K562 (cell line): ENCODE results near the gene UBL7. TPM values are rescaled to one million over a fixed set of nuclear protein-coding genes. Genes with fewer than 3 reads are reported as not detected.

Source experiments
- C11orf30 ChIP-seq: fragments of 450-650 bp; IDR thresholded peaks from 2 replicates; pipeline ENCODE4 v1.6.1; 2016; ENCODE audit warnings: low read depth, mild to moderate bottlenecking
- CBX3 ChIP-seq, 2 experiments: IDR thresholded peaks; 1 replicate in 1 of 2; 2 replicates in 1 of 2; pipeline ENCODE4 v1.6.1; 2012; ENCODE audit warnings: inconsistent platforms in 2 of 2, low read length in 2 of 2, borderline replicate concordance in 1 of 2, control low read depth in 1 of 2
- DIDO1 ChIP-seq: fragments of 450-650 bp; IDR thresholded peaks from 2 replicates; pipeline ENCODE4 v1.6.1; 2016; ENCODE audit warnings: low read depth, missing biosample characterization, missing genetic modification characterization
- HCFC1 ChIP-seq: IDR thresholded peaks from 2 replicates; pipeline ENCODE4 v1.6.1; 2012; ENCODE audit warnings: low read depth, low read length, improper control_type of control experiment
- KAT7 ChIP-seq: sonication (generic); formaldehyde crosslinking; IDR thresholded peaks from 2 replicates; pipeline ENCODE4 v1.8.0; 2022; ENCODE audit warnings: missing genetic modification reagents, mild to moderate bottlenecking, borderline replicate concordance
- L3MBTL2 ChIP-seq: fragments of 450-650 bp; IDR thresholded peaks from 2 replicates; pipeline ENCODE4 v1.6.1; 2016; ENCODE audit warnings: mild to moderate bottlenecking, moderate library complexity
- NEUROD1 ChIP-seq: fragments of 150-350 bp; IDR thresholded peaks from 2 replicates; pipeline ENCODE4 v1.6.1; 2014; ENCODE audit warnings: borderline replicate concordance, low read length, low read depth; ENCODE audit not compliant: partially characterized antibody
- NR2C1 ChIP-seq, 2 experiments: fragments of 450-650 bp; IDR thresholded peaks; 2 replicates each; pipeline ENCODE4 v1.6.1; 2017; ENCODE audit warnings: mild to moderate bottlenecking in 2 of 2, antibody characterized with exemption in 1 of 2, inconsistent platforms in 1 of 2, missing compliant biosample characterization in 1 of 2, missing genetic modification characterization in 1 of 2
- PCBP1 ChIP-seq: fragments of 200-400 bp; formaldehyde crosslinking; IDR thresholded peaks from 2 replicates; pipeline ENCODE4 v1.6.1; 2018; ENCODE audit warnings: mild to moderate bottlenecking, low read depth, low read length; ENCODE audit not compliant: poor library complexity, severe bottlenecking
- PHF8 ChIP-seq: fragments of 200-600 bp; sonication (generic); IDR thresholded peaks from 2 replicates; pipeline ENCODE4 v1.6.1; 2012; ENCODE audit warnings: mixed run types, mild to moderate bottlenecking, inconsistent platforms, low read length, moderate library complexity, borderline replicate concordance
- RUNX1 ChIP-seq: sonication (generic); IDR thresholded peaks from 2 replicates; pipeline ENCODE4 v1.6.1; 2016; ENCODE audit warnings: antibody characterized with exemption, low read depth
- TRIM24 ChIP-seq, 2 experiments: fragments of 450-650 bp; IDR thresholded peaks; 2 replicates each; pipeline ENCODE4 v1.6.1; 2016
- TRIM28 ChIP-seq: fragments of 450-650 bp; IDR thresholded peaks from 2 replicates; pipeline ENCODE4 v1.6.1; 2017
- polyA plus RNA-seq, 8 experiments: library from polyadenylated mRNA; depleted of rRNA in 4 of 8; stranded (reverse) in 5 of 8; unstranded in 3 of 8; fragments of >200 nt; fragmentation: Nextera tagmentation in 2 of 8; fragmentation: Illumina TruSeq in 1 of 8; extraction: Ambion mirVana in 2 of 8; extraction: Trizol in 1 of 8; gene quantifications; 2 replicates each; pipeline versions ENCODE4 v1.2.1 to v1.2.3, GENCODE V29; 2011 to 2014; ENCODE audit warnings: inconsistent platforms in 1 of 8, missing spikeins in 1 of 8
- total RNA-seq, 7 experiments: library from RNA; depleted of rRNA in 6 of 7; stranded (reverse); fragments of >200 nt in 6 of 7; fragmentation: Illumina TruSeq in 2 of 7; extraction: Trizol in 2 of 7; gene quantifications; 2 replicates each; pipeline versions ENCODE4 v1.2.1 to v1.2.3, GENCODE V29; 2011 to 2021; ENCODE audit warnings: low replicate concordance in 1 of 7
- TF ChIP-seq, protein P1 (sequence below), 3 experiments: IDR thresholded peaks in 2 of 3; conservative IDR thresholded peaks in 1 of 3; 2 replicates each; pipeline ENCODE4 v1.5.1; 2011 to 2012; ENCODE audit warnings: low read length in 3 of 3, mild to moderate bottlenecking in 3 of 3, control low read depth in 2 of 3, improper control_type of control experiment in 1 of 3, inconsistent platforms in 1 of 3, low read depth in 1 of 3, mixed read lengths in 1 of 3, moderate library complexity in 1 of 3; ENCODE audit not compliant: insufficient read depth in 2 of 3
- TF ChIP-seq, protein P2 (sequence below), 2 experiments: fragments of 450-650 bp; IDR thresholded peaks; 2 replicates each; pipeline ENCODE4 v1.6.1; 2018; ENCODE audit warnings: mild to moderate bottlenecking in 2 of 2, low read depth in 1 of 2; ENCODE audit not compliant: partially characterized antibody in 2 of 2
- TF ChIP-seq, protein P3 (sequence below), 2 experiments: IDR thresholded peaks in 1 of 2; conservative IDR thresholded peaks in 1 of 2; 2 replicates each; pipeline ENCODE4 v1.6.1; 2016; ENCODE audit warnings: low read depth in 2 of 2, mild to moderate bottlenecking in 1 of 2, missing compliant biosample characterization in 1 of 2, missing genetic modification characterization in 1 of 2, moderate library complexity in 1 of 2

Gene UBL7
- total and polyA plus RNA-seq, 9 of the 15 experiments (the other 6 are each of a cell fraction or from before 2014, with no cell fraction given): 19.2 to 63.4 (median 44.9) TPM

DNA sequence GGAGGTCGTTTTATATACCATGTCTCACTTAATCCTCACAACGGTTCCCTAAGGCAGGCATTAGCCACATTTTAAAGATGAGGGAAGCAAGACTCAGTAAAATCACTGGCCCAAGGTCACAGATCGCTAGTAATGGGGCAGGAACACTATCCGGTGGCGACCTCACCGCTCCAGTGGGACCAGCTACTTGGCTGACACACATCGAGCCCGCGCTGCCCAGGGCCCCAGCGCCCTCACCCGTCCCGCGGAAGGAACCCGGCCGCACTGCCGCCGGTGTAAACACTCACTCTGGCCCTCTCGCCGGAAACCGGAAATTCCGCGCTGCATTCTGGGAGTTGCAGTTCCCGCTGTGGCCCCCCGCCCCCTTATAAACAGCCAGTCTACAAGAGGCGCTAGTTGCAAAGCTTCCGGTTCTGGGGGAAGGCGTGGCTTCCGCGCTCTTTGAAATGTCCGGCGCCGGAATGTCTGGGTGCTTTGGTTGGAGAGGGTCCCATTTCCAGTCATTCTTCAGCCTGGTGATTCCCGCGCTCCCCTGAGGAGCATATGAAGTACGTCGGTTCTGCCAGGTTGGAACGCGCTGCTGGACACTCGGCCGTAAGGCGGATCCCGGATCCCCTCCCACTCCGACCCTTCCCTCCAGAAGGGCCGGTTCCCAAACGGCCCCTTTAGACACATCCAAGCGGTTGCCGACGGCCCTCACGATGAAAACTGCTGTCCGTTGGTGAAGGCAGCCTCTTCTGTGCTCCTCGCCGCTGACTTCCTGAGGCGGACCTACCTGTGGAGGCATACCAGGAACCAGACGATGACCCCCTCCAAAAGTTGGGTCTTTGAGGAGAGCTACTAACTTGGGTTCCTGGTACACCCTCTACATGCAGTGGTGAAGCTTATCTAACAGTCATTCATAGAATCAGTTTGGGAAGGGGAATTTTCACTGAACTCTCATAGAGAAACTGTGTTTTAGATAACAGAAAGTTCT, at the start of gene UBL7 (continued):
- TF ChIP-seq DIDO1 (peak; percentile 11; the same call in 1 of the 2 replicates), PCBP1 (peak; percentile 36), C11orf30 (peak; percentile 38), CBX3 (IDR thresholded peaks at IDR 0.05; ENCODE audit: borderline replicate concordance in 1 of 2, low read length in 2 of 2) (peak in 1 of 2 experiments; percentile 36; a peak in 1 of 3 replicates), KAT7 (CRISPR knock-in tag) (peak; percentile 59), RUNX1 (0 out of 2 replicates have a peak, but pooled peaks have one; percentile 43), PHF8 (peak; percentile 89), NEUROD1 (no peak), NR2C1 (IDR thresholded peaks at IDR 0.05) (no peak), NR2C1 (tag; IDR thresholded peaks at IDR 0.05) (peak; percentile 68), HCFC1 (peak; percentile 97), L3MBTL2 (peak; percentile 66), TRIM28 (no peak), TRIM24 (IDR thresholded peaks at IDR 0.05) (peak in 1 of 2 experiments; percentile 50; a peak in 1 of 4 replicates)
- TF ChIP-seq, protein P1, sequence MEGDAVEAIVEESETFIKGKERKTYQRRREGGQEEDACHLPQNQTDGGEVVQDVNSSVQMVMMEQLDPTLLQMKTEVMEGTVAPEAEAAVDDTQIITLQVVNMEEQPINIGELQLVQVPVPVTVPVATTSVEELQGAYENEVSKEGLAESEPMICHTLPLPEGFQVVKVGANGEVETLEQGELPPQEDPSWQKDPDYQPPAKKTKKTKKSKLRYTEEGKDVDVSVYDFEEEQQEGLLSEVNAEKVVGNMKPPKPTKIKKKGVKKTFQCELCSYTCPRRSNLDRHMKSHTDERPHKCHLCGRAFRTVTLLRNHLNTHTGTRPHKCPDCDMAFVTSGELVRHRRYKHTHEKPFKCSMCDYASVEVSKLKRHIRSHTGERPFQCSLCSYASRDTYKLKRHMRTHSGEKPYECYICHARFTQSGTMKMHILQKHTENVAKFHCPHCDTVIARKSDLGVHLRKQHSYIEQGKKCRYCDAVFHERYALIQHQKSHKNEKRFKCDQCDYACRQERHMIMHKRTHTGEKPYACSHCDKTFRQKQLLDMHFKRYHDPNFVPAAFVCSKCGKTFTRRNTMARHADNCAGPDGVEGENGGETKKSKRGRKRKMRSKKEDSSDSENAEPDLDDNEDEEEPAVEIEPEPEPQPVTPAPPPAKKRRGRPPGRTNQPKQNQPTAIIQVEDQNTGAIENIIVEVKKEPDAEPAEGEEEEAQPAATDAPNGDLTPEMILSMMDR (IDR thresholded peaks at IDR 0.05 in 2 of 3, conservative IDR thresholded peaks at IDR 0.05 in 1 of 3; ENCODE audit: insufficient read depth in 2 of 3, low read depth in 1 of 3, low read length in 3 of 3): peak; percentile 36 to 50 (median 46); a peak in 4 of 6 replicates
- TF ChIP-seq, protein P2, sequence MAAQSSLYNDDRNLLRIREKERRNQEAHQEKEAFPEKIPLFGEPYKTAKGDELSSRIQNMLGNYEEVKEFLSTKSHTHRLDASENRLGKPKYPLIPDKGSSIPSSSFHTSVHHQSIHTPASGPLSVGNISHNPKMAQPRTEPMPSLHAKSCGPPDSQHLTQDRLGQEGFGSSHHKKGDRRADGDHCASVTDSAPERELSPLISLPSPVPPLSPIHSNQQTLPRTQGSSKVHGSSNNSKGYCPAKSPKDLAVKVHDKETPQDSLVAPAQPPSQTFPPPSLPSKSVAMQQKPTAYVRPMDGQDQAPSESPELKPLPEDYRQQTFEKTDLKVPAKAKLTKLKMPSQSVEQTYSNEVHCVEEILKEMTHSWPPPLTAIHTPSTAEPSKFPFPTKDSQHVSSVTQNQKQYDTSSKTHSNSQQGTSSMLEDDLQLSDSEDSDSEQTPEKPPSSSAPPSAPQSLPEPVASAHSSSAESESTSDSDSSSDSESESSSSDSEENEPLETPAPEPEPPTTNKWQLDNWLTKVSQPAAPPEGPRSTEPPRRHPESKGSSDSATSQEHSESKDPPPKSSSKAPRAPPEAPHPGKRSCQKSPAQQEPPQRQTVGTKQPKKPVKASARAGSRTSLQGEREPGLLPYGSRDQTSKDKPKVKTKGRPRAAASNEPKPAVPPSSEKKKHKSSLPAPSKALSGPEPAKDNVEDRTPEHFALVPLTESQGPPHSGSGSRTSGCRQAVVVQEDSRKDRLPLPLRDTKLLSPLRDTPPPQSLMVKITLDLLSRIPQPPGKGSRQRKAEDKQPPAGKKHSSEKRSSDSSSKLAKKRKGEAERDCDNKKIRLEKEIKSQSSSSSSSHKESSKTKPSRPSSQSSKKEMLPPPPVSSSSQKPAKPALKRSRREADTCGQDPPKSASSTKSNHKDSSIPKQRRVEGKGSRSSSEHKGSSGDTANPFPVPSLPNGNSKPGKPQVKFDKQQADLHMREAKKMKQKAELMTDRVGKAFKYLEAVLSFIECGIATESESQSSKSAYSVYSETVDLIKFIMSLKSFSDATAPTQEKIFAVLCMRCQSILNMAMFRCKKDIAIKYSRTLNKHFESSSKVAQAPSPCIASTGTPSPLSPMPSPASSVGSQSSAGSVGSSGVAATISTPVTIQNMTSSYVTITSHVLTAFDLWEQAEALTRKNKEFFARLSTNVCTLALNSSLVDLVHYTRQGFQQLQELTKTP (IDR thresholded peaks at IDR 0.05; ENCODE audit: low read depth in 1 of 2, partially characterized antibody in 2 of 2): peak in 1 of 2 experiments; percentile 87
- TF ChIP-seq, protein P3, sequence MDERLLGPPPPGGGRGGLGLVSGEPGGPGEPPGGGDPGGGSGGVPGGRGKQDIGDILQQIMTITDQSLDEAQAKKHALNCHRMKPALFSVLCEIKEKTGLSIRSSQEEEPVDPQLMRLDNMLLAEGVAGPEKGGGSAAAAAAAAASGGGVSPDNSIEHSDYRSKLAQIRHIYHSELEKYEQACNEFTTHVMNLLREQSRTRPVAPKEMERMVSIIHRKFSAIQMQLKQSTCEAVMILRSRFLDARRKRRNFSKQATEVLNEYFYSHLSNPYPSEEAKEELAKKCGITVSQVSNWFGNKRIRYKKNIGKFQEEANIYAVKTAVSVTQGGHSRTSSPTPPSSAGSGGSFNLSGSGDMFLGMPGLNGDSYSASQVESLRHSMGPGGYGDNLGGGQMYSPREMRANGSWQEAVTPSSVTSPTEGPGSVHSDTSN (CRISPR knock-in tag; IDR thresholded peaks at IDR 0.05; ENCODE audit: low read depth): no peak
- TF ChIP-seq, protein P3 (tag; conservative IDR thresholded peaks at IDR 0.05; ENCODE audit: low read depth): no peak; the same call in 1 of the 2 replicates
